ENCODE data around the gene SGMS1.

DNA sequence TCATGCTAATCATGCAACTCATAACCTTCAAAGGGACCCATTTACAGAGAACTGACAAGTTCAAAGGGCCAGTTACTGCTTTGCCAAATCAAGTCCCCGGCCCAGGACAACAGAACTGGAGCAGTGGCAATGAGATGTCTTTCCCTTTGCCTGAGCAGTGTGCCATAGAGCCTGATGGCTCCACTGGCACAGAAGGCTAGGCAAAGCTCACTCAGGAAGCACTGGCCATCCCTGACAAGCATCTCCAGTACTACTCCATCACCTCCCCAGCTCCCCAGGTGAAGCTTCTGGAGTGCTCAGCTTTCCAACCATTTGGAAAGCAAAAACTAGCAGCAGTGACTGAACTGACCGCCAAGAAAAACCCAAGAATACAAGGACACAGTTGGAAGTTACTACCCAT is 108.3 kb downstream of the SGMS1 start:
- TF ChIP-seq, protein P1, sequence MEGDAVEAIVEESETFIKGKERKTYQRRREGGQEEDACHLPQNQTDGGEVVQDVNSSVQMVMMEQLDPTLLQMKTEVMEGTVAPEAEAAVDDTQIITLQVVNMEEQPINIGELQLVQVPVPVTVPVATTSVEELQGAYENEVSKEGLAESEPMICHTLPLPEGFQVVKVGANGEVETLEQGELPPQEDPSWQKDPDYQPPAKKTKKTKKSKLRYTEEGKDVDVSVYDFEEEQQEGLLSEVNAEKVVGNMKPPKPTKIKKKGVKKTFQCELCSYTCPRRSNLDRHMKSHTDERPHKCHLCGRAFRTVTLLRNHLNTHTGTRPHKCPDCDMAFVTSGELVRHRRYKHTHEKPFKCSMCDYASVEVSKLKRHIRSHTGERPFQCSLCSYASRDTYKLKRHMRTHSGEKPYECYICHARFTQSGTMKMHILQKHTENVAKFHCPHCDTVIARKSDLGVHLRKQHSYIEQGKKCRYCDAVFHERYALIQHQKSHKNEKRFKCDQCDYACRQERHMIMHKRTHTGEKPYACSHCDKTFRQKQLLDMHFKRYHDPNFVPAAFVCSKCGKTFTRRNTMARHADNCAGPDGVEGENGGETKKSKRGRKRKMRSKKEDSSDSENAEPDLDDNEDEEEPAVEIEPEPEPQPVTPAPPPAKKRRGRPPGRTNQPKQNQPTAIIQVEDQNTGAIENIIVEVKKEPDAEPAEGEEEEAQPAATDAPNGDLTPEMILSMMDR (IDR thresholded peaks at IDR 0.05): no peak
- TF ChIP-seq POLR2AphosphoS5 (IDR thresholded peaks at IDR 0.05): no peak
